Gastrocnemius medialis (tissue), 4 donors: ENCODE data around the gene CNTLN. TPM values are rescaled to one million over a fixed set of nuclear protein-coding genes. Genes with fewer than 3 reads are reported as not detected.

ENCODE experiments used
- ATAC-seq, 2 donors: fragments of 150-250 bp; one replicate each; pipeline ENCODE4 v1.9.1; 2016
- DNase-seq, 2 donors: peaks; one replicate each; pipeline ENCODE4 v3.0.0-alpha.2; 2019
- H3K27ac ChIP-seq, 4 donors: fragments of 200-600 bp; sonication (generic); 1 replicate in 1 of 4; 2 replicates in 3 of 4; pipeline ENCODE4 v1.5.1; 2016 to 2018; ENCODE audit warnings: mild to moderate bottlenecking in 2 of 4, moderate library complexity in 1 of 4
- H3K27me3 ChIP-seq, 3 donors: fragments of 200-600 bp; sonication (generic) in 2 of 3; 1 replicate in 1 of 3; 2 replicates in 2 of 3; pipeline versions ENCODE4 v1.5.1 to v1.6.0; 2016 to 2019; ENCODE audit warnings: mild to moderate bottlenecking in 1 of 3, moderate library complexity in 1 of 3
- H3K36me3 ChIP-seq, 2 donors: fragments of 200-600 bp; sonication (generic) in 1 of 2; one replicate each; pipeline ENCODE4 v1.5.1; 2017 to 2018
- H3K4me1 ChIP-seq, 2 donors: fragments of 200-600 bp; sonication (generic) in 1 of 2; one replicate each; pipeline ENCODE4 v1.5.1; 2016 to 2017; ENCODE audit warnings: mild to moderate bottlenecking in 2 of 2
- H3K4me3 ChIP-seq, 4 donors: fragments of 200-600 bp; sonication (generic) in 3 of 4; 1 replicate in 1 of 4; 2 replicates in 3 of 4; pipeline ENCODE4 v1.5.1; 2016 to 2019; ENCODE audit warnings: mild to moderate bottlenecking in 2 of 4
- H3K9me3 ChIP-seq, 3 donors: fragments of 200-600 bp; sonication (generic) in 2 of 3; 1 replicate in 1 of 3; 2 replicates in 2 of 3; pipeline ENCODE4 v1.5.1; 2016 to 2019
- POLR2A ChIP-seq, 2 donors: fragments of 450-650 bp; IDR thresholded peaks; one replicate each; pipeline ENCODE4 v1.6.1; 2017; ENCODE audit warnings: antibody characterized with exemption in 2 of 2, mild to moderate bottlenecking in 2 of 2, moderate library complexity in 2 of 2
- in situ Hi-C, 4 donors: fragments of 200-750 bp; cut with MboI; loops; one replicate each; pipeline versions ENCODE4 v1.15.0 to v1.8.0; 2017; ENCODE audit warnings: low sequenced_read_pairs in 4 of 4
- intact Hi-C: fragments of 100-400 bp; cut with DNase I; formaldehyde crosslinking; loops from one replicate; pipeline ENCODE4 v1.15.1; 2023; ENCODE audit warnings: low total_unique reads
- total RNA-seq, 4 donors: library from RNA; depleted of rRNA; stranded (reverse); fragments of >200 nt; gene quantifications; one replicate each; pipeline versions ENCODE4 v1.1.0 to v1.2.3, GENCODE V29; 2016
- TF ChIP-seq, protein P1 (sequence below), 5 experiments: fragments of 450-650 bp in 3 of 5; fragments of 200-600 bp in 2 of 5; sonication (generic) in 2 of 5; IDR thresholded peaks in 4 of 5; conservative IDR thresholded peaks in 1 of 5; 1 replicate in 4 of 5; 2 replicates in 1 of 5; pipeline ENCODE4 v1.5.1; 2016 to 2019; ENCODE audit warnings: antibody characterized with exemption in 5 of 5, mild to moderate bottlenecking in 3 of 5, moderate library complexity in 3 of 5

CNTLN gene
- total RNA-seq, 4 donors from 2014 or later = 1.3 to 6.6 (median 2.4) TPM

DNA sequence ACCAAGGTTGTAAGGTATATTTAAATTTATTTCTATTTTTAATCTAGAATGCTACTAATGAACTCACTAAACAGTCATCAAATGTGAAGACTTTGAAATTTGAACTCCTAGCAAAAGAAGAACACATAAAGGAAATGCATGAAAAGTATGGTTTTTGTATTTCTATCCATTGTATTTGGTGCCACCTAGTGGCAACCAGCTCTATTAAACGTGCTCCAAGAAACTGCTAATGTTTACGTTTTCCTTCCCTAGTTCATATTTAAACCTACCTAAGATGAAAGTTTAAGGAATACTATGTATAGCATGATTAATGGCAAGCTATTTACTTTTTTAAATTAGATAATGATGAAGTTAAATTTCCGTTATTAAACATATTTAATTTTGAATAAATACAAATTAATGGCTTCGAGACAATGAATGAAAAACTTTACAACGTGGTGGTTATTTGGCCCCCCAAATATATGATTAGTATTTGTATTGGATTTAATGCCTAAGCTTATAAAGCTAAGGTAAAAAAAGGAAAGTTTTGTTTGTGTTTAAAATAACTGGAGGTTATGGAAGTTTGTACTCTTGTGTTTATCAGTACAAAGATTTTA lies 328.1 kb downstream of the CNTLN start:
- DNase-seq (no peak), ATAC-seq (no peak)
- H3K36me3 ChIP-seq = no peaks in the 10 kb centered on the region
- TF ChIP-seq, protein P1, sequence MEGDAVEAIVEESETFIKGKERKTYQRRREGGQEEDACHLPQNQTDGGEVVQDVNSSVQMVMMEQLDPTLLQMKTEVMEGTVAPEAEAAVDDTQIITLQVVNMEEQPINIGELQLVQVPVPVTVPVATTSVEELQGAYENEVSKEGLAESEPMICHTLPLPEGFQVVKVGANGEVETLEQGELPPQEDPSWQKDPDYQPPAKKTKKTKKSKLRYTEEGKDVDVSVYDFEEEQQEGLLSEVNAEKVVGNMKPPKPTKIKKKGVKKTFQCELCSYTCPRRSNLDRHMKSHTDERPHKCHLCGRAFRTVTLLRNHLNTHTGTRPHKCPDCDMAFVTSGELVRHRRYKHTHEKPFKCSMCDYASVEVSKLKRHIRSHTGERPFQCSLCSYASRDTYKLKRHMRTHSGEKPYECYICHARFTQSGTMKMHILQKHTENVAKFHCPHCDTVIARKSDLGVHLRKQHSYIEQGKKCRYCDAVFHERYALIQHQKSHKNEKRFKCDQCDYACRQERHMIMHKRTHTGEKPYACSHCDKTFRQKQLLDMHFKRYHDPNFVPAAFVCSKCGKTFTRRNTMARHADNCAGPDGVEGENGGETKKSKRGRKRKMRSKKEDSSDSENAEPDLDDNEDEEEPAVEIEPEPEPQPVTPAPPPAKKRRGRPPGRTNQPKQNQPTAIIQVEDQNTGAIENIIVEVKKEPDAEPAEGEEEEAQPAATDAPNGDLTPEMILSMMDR (IDR thresholded peaks at IDR 0.05 in 4 of 5, conservative IDR thresholded peaks at IDR 0.05 in 1 of 5) = peak; percentile 40 to 73 (median 59)
- TF ChIP-seq POLR2A (IDR thresholded peaks at IDR 0.05) = no peak
- no peak overlapping the region for H3K4me3 ChIP-seq
- H3K27ac ChIP-seq = no peak overlapping the region
- H3K27me3 ChIP-seq = no peaks in the 10 kb centered on the region
- intact Hi-C loops (loop anchor here (2.0 to 10.0 kb wide), 4 partner anchors 346 to 1591 kb away; no protein-coding TSS in a partner anchor), in situ Hi-C loops (loop anchor here in 3 of 4 donors (10.0 to 25.0 kb wide), 3 partner anchors 348 to 1576 kb away; no protein-coding TSS in a partner anchor)
- H3K4me1 ChIP-seq = no peaks in the 10 kb centered on the region
- H3K9me3 ChIP-seq = no peaks in the 10 kb centered on the region

- no peak overlapping the region for H3K27ac ChIP-seq
- H3K4me3 ChIP-seq = no peak overlapping the region
- no peaks in the 10 kb centered on the region for H3K27me3 ChIP-seq
- intact Hi-C loops = no loop called here
- in situ Hi-C loops = loop anchor here in 2 of 4 donors (25.0 kb wide), 2 partner anchors 358 to 1583 kb away; no protein-coding TSS in a partner anchor
- no peaks in the 10 kb centered on the region for H3K4me1 ChIP-seq
- H3K9me3 ChIP-seq = no peaks in the 10 kb centered on the region
- ATAC-seq (no peak), DNase-seq (no peak)
- TF ChIP-seq POLR2A (IDR thresholded peaks at IDR 0.05) = no peak
- TF ChIP-seq, protein P1 (IDR thresholded peaks at IDR 0.05 in 4 of 5, conservative IDR thresholded peaks at IDR 0.05 in 1 of 5) = no peak
- H3K36me3 ChIP-seq = no peaks in the 10 kb centered on the region
Measured at GRCh38 chr9:17470036-17470813, 335.4 kb downstream of the CNTLN start.

DNA sequence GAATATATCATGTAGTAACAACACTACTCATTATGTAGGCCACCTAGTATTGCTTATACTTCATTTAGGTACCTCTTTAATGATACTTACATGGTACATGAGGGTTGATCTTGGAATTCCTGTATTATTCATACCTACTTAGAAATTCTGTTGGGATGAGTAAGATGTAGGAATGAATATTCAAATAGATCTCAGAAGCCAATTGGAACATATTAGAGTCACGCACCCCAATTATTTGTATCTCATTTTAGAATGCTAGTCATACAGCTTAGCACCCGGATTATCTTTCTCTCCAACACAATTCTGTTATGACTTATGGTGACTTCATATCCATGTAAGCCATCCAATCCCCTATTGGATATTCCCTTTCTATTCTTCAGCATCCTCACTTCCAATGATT lies 337.3 kb downstream of the CNTLN start:
- in situ Hi-C loops = loop anchor here in 2 of 4 donors (25.0 kb wide), 2 partner anchors 360 to 1585 kb away; no protein-coding TSS in a partner anchor
- no peaks in the 10 kb centered on the region for H3K9me3 ChIP-seq
- DNase-seq = no peak

DNA sequence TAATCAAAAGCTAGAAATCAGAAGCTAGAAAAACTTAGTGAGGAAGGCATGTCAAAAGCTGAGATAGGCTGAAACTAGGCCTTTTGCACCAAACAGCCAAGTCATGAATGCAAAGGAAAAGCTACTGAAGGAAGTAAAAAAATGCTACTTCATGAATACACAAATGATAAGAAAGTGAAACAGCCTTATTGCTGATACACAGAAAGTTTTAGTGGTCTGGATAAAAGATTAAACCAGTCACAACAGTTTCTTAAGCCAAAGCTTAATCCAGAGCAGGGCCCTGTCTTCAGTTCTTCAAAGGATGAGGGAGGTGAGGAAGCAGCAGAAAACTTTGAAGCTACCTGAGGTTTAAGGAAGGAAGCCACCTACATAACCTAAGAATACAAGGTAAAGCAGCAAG lies 341.6 kb downstream of the CNTLN start:
- DNase-seq = no peak
- H3K27ac ChIP-seq = no peak overlapping the region
- H3K4me3 ChIP-seq = no peak overlapping the region
- no peaks in the 10 kb centered on the region for H3K9me3 ChIP-seq
- no peaks in the 10 kb centered on the region for H3K27me3 ChIP-seq
- H3K4me1 ChIP-seq = no peaks in the 10 kb centered on the region
- intact Hi-C loops (no loop called here), in situ Hi-C loops (no loop called here)
- no peak for ATAC-seq
- TF ChIP-seq POLR2A (IDR thresholded peaks at IDR 0.05) = no peak
- TF ChIP-seq, protein P1 (IDR thresholded peaks at IDR 0.05 in 4 of 5, conservative IDR thresholded peaks at IDR 0.05 in 1 of 5) = no peak
- no peaks in the 10 kb centered on the region for H3K36me3 ChIP-seq

More for the DNA sequence above, 337.3 kb downstream of the CNTLN start:
- Histone ChIP-seq H3K27me3 (no peaks in the 10 kb centered on the region), H3K27ac (no peak overlapping the region), H3K4me3 (no peak overlapping the region), H3K4me1 (no peaks in the 10 kb centered on the region), H3K36me3 (no peaks in the 10 kb centered on the region)
- ATAC-seq = no peak
- intact Hi-C loops = no loop called here
- TF ChIP-seq, protein P1 (IDR thresholded peaks at IDR 0.05 in 4 of 5, conservative IDR thresholded peaks at IDR 0.05 in 1 of 5) = no peak
- TF ChIP-seq POLR2A (IDR thresholded peaks at IDR 0.05) = no peak
